ENCODE results near the gene PCYT2.

The PCYT2 gene

GRCh38 chr17:81869221-81870130, 41.7 kb downstream of the PCYT2 start:
- DNase-seq: peak; percentile 60

GRCh38 chr17:81868674-81869220, 42.5 kb downstream of the PCYT2 start:
- DNase-seq: peak; percentile 94

- DNase-seq: no peak
Observed at GRCh38 chr17:81867991-81868673, 43.1 kb downstream of the PCYT2 start.

GRCh38 chr17:81867170-81867990, 43.8 kb downstream of the PCYT2 start:
- peak; percentile 69 for DNase-seq

GRCh38 chr17:81866440-81867169, 44.6 kb downstream of the PCYT2 start:
- DNase-seq: no peak

- DNase-seq: peak; percentile 29
Observed at GRCh38 chr17:81865733-81866439, 45.3 kb downstream of the PCYT2 start.

GRCh38 chr17:81865358-81865732, 45.9 kb downstream of the PCYT2 start:
- no peak for DNase-seq

- DNase-seq: no peak
Observed at GRCh38 chr17:81863833-81864768, 47.1 kb downstream of the PCYT2 start.

GRCh38 chr17:81863123-81863675, 48.0 kb downstream of the PCYT2 start:
- DNase-seq: no peak

- peak; percentile 100 for DNase-seq
Observed at GRCh38 chr17:81860756-81861568, 50.2 kb downstream of the PCYT2 start.

- no peak for DNase-seq
Observed at GRCh38 chr17:81859906-81860755, 51.1 kb downstream of the PCYT2 start, which contains the start of gene P4HB. Gene P4HB (minus strand): TSS chr17:81860535. CDS start chr17:81860471, 64 bp downstream.

- no peak for DNase-seq
Observed at GRCh38 chr17:81858967-81859905, 52.0 kb downstream of the PCYT2 start.

GRCh38 chr17:81858170-81858966, 52.8 kb downstream of the PCYT2 start:
- no peak for DNase-seq

- no peak for DNase-seq
Observed at GRCh38 chr17:81854974-81855774, 56.0 kb downstream of the PCYT2 start.

- no peak for DNase-seq
Observed at GRCh38 chr17:81852237-81852636, 59.0 kb downstream of the PCYT2 start.

Measured in EL (cell line).